Hepatocyte (in vitro differentiated cells): Measurements from ENCODE around the gene P2RY1. TPM values are rescaled to one million over a fixed set of nuclear protein-coding genes. Genes with fewer than 3 reads are reported as not detected.

Experiments used
- DNase-seq: peaks from one replicate; pipeline ENCODE4 v3.0.0-alpha.2; 2016; ENCODE audit warnings: low spot score
- H2AFZ ChIP-seq: fragments of 200-600 bp; sonication (generic); 2 replicates; pipeline ENCODE4 v1.6.0; 2016; ENCODE audit warnings: antibody characterized with exemption, mild to moderate bottlenecking
- H3K27ac ChIP-seq: fragments of 200-600 bp; sonication (generic); 2 replicates; pipeline ENCODE4 v1.5.1; 2016; ENCODE audit warnings: mild to moderate bottlenecking
- H3K27me3 ChIP-seq: fragments of 200-600 bp; sonication (generic); 2 replicates; pipeline ENCODE4 v1.6.1; 2016
- H3K36me3 ChIP-seq: fragments of 200-600 bp; sonication (generic); replicated peaks from 2 replicates; pipeline ENCODE4 v1.5.1; 2016; ENCODE audit warnings: low read depth; ENCODE audit not compliant: insufficient read depth
- H3K4me1 ChIP-seq: fragments of 200-600 bp; sonication (generic); 2 replicates; pipeline ENCODE4 v1.5.1; 2016; ENCODE audit warnings: mild to moderate bottlenecking, moderate library complexity; ENCODE audit not compliant: insufficient read depth
- H3K4me2 ChIP-seq: fragments of 200-600 bp; sonication (generic); 2 replicates; pipeline ENCODE4 v1.6.0; 2016
- H3K4me3 ChIP-seq: fragments of 200-600 bp; sonication (generic); 2 replicates; pipeline ENCODE4 v1.5.1; 2016; ENCODE audit warnings: mild to moderate bottlenecking
- H3K79me2 ChIP-seq: fragments of 200-600 bp; sonication (generic); 2 replicates; pipeline ENCODE4 v1.6.0; 2017; ENCODE audit warnings: mild to moderate bottlenecking
- H3K9me2 ChIP-seq: fragments of 200-600 bp; sonication (generic); replicated peaks from 2 replicates; pipeline ENCODE4 v1.6.0; 2017; ENCODE audit warnings: mild to moderate bottlenecking; ENCODE audit not compliant: insufficient read depth
- H3K9me3 ChIP-seq: fragments of 200-600 bp; sonication (generic); 2 replicates; pipeline ENCODE4 v1.5.1; 2016; ENCODE audit warnings: low read depth, mild to moderate bottlenecking
- H4K20me1 ChIP-seq: fragments of 200-600 bp; sonication (generic); 2 replicates; pipeline ENCODE4 v1.6.0; 2016; ENCODE audit warnings: mild to moderate bottlenecking; ENCODE audit not compliant: insufficient read depth, poor library complexity, severe bottlenecking
- CTCF ChIP-seq: fragments of 200-600 bp; sonication (generic); IDR thresholded peaks from 2 replicates; pipeline ENCODE4 v1.5.1; 2016; ENCODE audit warnings: antibody characterized with exemption, mild to moderate bottlenecking; ENCODE audit not compliant: poor library complexity
- EZH2 ChIP-seq: fragments of 200-600 bp; sonication (generic); IDR thresholded peaks from 2 replicates; pipeline ENCODE4 v1.6.1; 2016; ENCODE audit warnings: antibody characterized with exemption, mild to moderate bottlenecking, borderline replicate concordance
- EZH2phosphoT487 ChIP-seq: fragments of 200-600 bp; sonication (generic); IDR thresholded peaks from one replicate; pipeline ENCODE4 v1.6.1; 2018; ENCODE audit warnings: antibody characterized with exemption, mild to moderate bottlenecking, low read depth, moderate library complexity; ENCODE audit not compliant: unreplicated experiment, severe bottlenecking
- WGBS: methylation state at CpG from one replicate; pipeline ENCODE4 v1.1.6; 2016; ENCODE audit warnings: low lambda C conversion rate; ENCODE audit errors: missing lambda C conversion rate; 5-methylcytosine and 5-hydroxymethylcytosine counted together
- polyA plus RNA-seq: library from polyadenylated mRNA; unstranded; fragments of >200 nt; fragmentation: Nextera tagmentation; extraction: Ambion mirVana; gene quantifications from 2 replicates; pipeline ENCODE4 v1.2.1, GENCODE V29; 2016
- total RNA-seq: library from RNA; depleted of rRNA; stranded (reverse); fragments of >200 nt; gene quantifications from 2 replicates; pipeline ENCODE4 v1.2.3, GENCODE V29; 2014

P2RY1 gene
- total and polyA plus RNA-seq, 2 experiments from 2014 or later, result 3.3 to 14.0 TPM

DNA sequence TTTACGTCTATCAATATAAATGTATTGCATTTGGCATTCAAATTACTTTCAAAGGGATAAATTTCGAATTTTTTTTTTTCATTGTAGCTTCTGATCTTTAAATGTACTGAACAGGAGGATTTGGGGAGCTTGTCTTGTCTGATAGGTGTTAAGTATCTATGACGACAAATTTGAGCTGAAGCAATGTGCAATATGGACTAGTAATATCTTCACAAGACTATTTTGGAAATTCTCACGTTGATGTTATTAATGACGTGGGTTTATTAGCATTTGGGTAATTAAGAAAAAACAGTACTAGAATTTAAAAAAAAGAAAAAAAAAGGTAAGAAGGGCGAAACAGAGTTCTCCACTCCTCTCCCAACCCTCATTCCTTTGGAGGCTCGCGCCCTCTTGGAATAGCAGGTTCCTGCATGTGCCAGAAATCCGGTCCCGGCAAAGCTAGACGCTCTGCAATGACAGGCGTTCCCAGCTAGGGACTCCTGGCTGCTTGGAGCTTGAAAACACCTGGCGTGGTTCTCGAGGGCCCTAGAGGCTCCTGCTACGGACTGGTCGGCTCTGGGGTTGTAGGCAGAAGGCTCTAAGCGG, 648 bp upstream of the P2RY1 start:
- H3K9me2 ChIP-seq, result no peaks in the 10 kb centered on the region
- peak overlapping the region; percentile 76 for H3K27ac ChIP-seq
- H3K9me3 ChIP-seq, result no peaks in the 10 kb centered on the region
- H3K79me2 ChIP-seq, result peaks cover 33% of the 10 kb centered on the region
- 11% methylated on average over 17 of the region's 17 CpGs for WGBS
- peaks cover 3% of the 10 kb centered on the region for H3K27me3 ChIP-seq
- peaks cover 7% of the 10 kb centered on the region for H3K4me1 ChIP-seq
- no peaks in the 10 kb centered on the region for H4K20me1 ChIP-seq
- H3K36me3 ChIP-seq, result no peaks in the 10 kb centered on the region
- no peak for DNase-seq
- peak overlapping the region; percentile 77 for H3K4me3 ChIP-seq
- no peak for TF ChIP-seq CTCF
- no peak for TF ChIP-seq EZH2
- no peak for TF ChIP-seq EZH2phosphoT487
- peak overlapping the region; percentile 92 for H3K4me2 ChIP-seq
- peak overlapping the region; percentile 91 for H2AFZ ChIP-seq

- Histone ChIP-seq H3K4me2 (peak overlapping the region; percentile 92), H3K9me3 (no peaks in the 10 kb centered on the region), H2AFZ (peak overlapping the region; percentile 91), H3K9me2 (no peaks in the 10 kb centered on the region), H3K79me2 (peaks cover 47% of the 10 kb centered on the region), H3K27ac (peak overlapping the region; percentile 76), H3K4me1 (peaks cover 7% of the 10 kb centered on the region), H3K36me3 (no peaks in the 10 kb centered on the region), H4K20me1 (no peaks in the 10 kb centered on the region), H3K4me3 (peak overlapping the region; percentile 77), H3K27me3 (peaks cover 3% of the 10 kb centered on the region)
- peak; percentile 34 for DNase-seq
- no peak for TF ChIP-seq EZH2
- TF ChIP-seq CTCF, result peak; percentile 1
- 2% methylated on average over 23 of the region's 47 CpGs for WGBS
These were observed 721 bp downstream of the P2RY1 start for GRCh38 chr3:152835601-152836102.

DNA sequence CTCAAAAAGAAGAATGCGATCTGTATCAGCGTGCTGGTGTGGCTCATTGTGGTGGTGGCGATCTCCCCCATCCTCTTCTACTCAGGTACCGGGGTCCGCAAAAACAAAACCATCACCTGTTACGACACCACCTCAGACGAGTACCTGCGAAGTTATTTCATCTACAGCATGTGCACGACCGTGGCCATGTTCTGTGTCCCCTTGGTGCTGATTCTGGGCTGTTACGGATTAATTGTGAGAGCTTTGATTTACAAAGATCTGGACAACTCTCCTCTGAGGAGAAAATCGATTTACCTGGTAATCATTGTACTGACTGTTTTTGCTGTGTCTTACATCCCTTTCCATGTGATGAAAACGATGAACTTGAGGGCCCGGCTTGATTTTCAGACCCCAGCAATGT, 1.3 kb downstream of the P2RY1 start:
- Histone ChIP-seq H3K4me2 (peak overlapping the region; percentile 92), H3K27ac (no peak overlapping the region), H3K79me2 (peaks cover 47% of the 10 kb centered on the region), H4K20me1 (no peaks in the 10 kb centered on the region), H3K9me2 (no peaks in the 10 kb centered on the region), H3K4me1 (peaks cover 7% of the 10 kb centered on the region), H3K9me3 (no peaks in the 10 kb centered on the region), H3K27me3 (peaks cover 3% of the 10 kb centered on the region), H2AFZ (no peak overlapping the region), H3K36me3 (no peaks in the 10 kb centered on the region), H3K4me3 (peak overlapping the region; percentile 77)
- DNase-seq, result no peak
- TF ChIP-seq EZH2phosphoT487 (no peak), CTCF (no peak), EZH2 (no peak)
- 59% methylated on average over 14 of the region's 14 CpGs for WGBS

DNA sequence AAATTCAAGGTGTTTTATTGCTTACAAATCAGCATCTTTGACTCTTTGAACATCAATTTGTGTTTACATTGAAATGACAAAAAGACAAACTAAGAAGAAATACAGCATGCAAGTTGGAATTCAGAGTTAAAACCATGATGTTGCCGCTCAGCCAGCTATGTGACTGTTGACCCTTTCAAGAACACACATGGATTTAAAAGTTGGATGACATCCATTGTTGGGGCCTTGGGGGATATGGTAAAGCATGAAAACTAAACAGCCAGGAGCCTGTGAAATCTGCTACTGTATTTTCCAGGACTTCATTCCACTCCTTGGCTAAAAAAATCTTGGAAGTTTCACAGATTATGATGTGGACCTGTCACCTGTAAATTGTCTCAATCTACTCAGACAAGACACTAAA, 4.6 kb downstream of the P2RY1 start:
- Histone ChIP-seq H3K27ac (no peak overlapping the region), H4K20me1 (no peaks in the 10 kb centered on the region), H3K9me2 (no peaks in the 10 kb centered on the region), H3K36me3 (no peaks in the 10 kb centered on the region), H3K4me2 (peak overlapping the region; percentile 92), H2AFZ (no peak overlapping the region), H3K27me3 (peaks cover 3% of the 10 kb centered on the region), H3K4me3 (no peak overlapping the region), H3K79me2 (peaks cover 52% of the 10 kb centered on the region), H3K9me3 (no peaks in the 10 kb centered on the region), H3K4me1 (peaks cover 7% of the 10 kb centered on the region)
- TF ChIP-seq EZH2phosphoT487 (no peak), CTCF (no peak), EZH2 (no peak)
- DNase-seq, result no peak
- 73% methylated on average over 1 of the region's 1 CpG for WGBS
